Neutrophil (primary cell): Measurements from ENCODE around the gene HOXC4.

Experiments used
- H3K27ac ChIP-seq: fragments of 200-600 bp; sonication (generic); 2 replicates; pipeline ENCODE4 v1.5.1; 2016; ENCODE audit warnings: mild to moderate bottlenecking, moderate library complexity
- H3K27me3 ChIP-seq: fragments of 200-600 bp; sonication (generic); 2 replicates; pipeline ENCODE4 v1.6.0; 2016; ENCODE audit warnings: mild to moderate bottlenecking
- H3K36me3 ChIP-seq: fragments of 200-600 bp; sonication (generic); 2 replicates; pipeline ENCODE4 v1.5.1; 2017
- H3K4me1 ChIP-seq, 2 experiments: fragments of 200-600 bp in 1 of 2; sonication (generic) in 1 of 2; 1 replicate in 1 of 2; 2 replicates in 1 of 2; pipeline versions ENCODE4 v1.5.1 to v1.6.1; 2013 to 2016; ENCODE audit warnings: low read depth in 1 of 2, low read length in 1 of 2, mild to moderate bottlenecking in 1 of 2, moderate library complexity in 1 of 2; ENCODE audit not compliant: control insufficient read depth in 1 of 2, insufficient read depth in 1 of 2
- H3K4me3 ChIP-seq, 2 experiments: fragments of 200-600 bp in 1 of 2; sonication (generic) in 1 of 2; 1 replicate in 1 of 2; 2 replicates in 1 of 2; pipeline ENCODE4 v1.5.1; 2013 to 2016; ENCODE audit warnings: low read depth in 1 of 2, low read length in 1 of 2, mild to moderate bottlenecking in 1 of 2, moderate library complexity in 1 of 2
- H3K9me3 ChIP-seq: fragments of 200-600 bp; sonication (generic); 2 replicates; pipeline ENCODE4 v1.5.1; 2016
- CTCF ChIP-seq: fragments of 200-600 bp; sonication (generic); IDR thresholded peaks from 2 replicates; pipeline ENCODE4 v1.5.1; 2016; ENCODE audit warnings: antibody characterized with exemption

HOXC4 gene

GRCh38 chr12:54022960-54023884 lies 30.4 kb upstream of the HOXC4 start:
- H3K27me3 ChIP-seq, result peaks cover 100% of the 10 kb centered on the region
- no peak overlapping the region for H3K4me3 ChIP-seq
- no peak for TF ChIP-seq CTCF
- H3K9me3 ChIP-seq, result no peaks in the 10 kb centered on the region
- peaks cover 0 to under 1% of the 10 kb centered on the region in 2 experiments for H3K4me1 ChIP-seq
- no peak overlapping the region for H3K27ac ChIP-seq
- no peaks in the 10 kb centered on the region for H3K36me3 ChIP-seq

- H3K27ac ChIP-seq, result no peak overlapping the region
- no peak overlapping the region for H3K4me3 ChIP-seq
- no peaks in the 10 kb centered on the region for H3K36me3 ChIP-seq
- TF ChIP-seq CTCF, result no peak
- H3K27me3 ChIP-seq, result peaks cover 100% of the 10 kb centered on the region
- H3K4me1 ChIP-seq, result no peaks in the 10 kb centered on the region
- no peaks in the 10 kb centered on the region for H3K9me3 ChIP-seq
These were observed 29.5 kb upstream of the HOXC4 start for GRCh38 chr12:54024127-54024526.

- peaks cover 100% of the 10 kb centered on the region for H3K27me3 ChIP-seq
- no peak overlapping the region for H3K4me3 ChIP-seq
- no peak overlapping the region for H3K27ac ChIP-seq
These were observed 28.9 kb upstream of the HOXC4 start for GRCh38 chr12:54024581-54025305.

GRCh38 chr12:54025499-54026405 lies 27.9 kb upstream of the HOXC4 start:
- H3K27ac ChIP-seq, result no peak overlapping the region
- no peaks in the 10 kb centered on the region for H3K4me1 ChIP-seq
- H3K36me3 ChIP-seq, result no peaks in the 10 kb centered on the region
- H3K27me3 ChIP-seq, result peaks cover 100% of the 10 kb centered on the region
- no peaks in the 10 kb centered on the region for H3K9me3 ChIP-seq
- no peak overlapping the region for H3K4me3 ChIP-seq
- TF ChIP-seq CTCF, result no peak

More at GRCh38 chr12:54024581-54025305, 28.9 kb upstream of the HOXC4 start:
- Histone ChIP-seq H3K36me3 (no peaks in the 10 kb centered on the region), H3K4me1 (no peaks in the 10 kb centered on the region), H3K9me3 (no peaks in the 10 kb centered on the region)
- TF ChIP-seq CTCF, result no peak
